Measurements from ENCODE around the gene NUP188.

- no peak for TF ChIP-seq CTCF (IDR thresholded peaks at IDR 0.05; ENCODE audit: low read depth, low read length, poor library complexity, severe bottlenecking)
- TF ChIP-seq EZH2phosphoT487 (IDR thresholded peaks at IDR 0.05; ENCODE audit: borderline replicate concordance, low read length): no peak
Measured at GRCh38 chr9:129033216-129033615, 85.7 kb downstream of the NUP188 start.

All from DOHH2 (cell line).